Right renal cortex interstitium (tissue), 3 donors: Measurements from ENCODE around the gene PROSER1. TPM values are rescaled to one million over a fixed set of nuclear protein-coding genes. Genes with fewer than 3 reads are reported as not detected.
"Not testable (repeated sequence)": the region's sequence is repeated elsewhere in the genome, so short reads cannot be mapped to it uniquely, and the experiment has no call there.

Experiments
- DNase-seq, 3 donors: peaks; one replicate each; pipeline ENCODE4 v3.0.0-alpha.2; 2013; ENCODE audit warnings: low read depth in 3 of 3, low spot score in 2 of 3
- polyA plus RNA-seq, 3 donors: library from polyadenylated mRNA; unstranded; fragments of 120-200 nt; gene quantifications; one replicate each; pipeline ENCODE4 v1.2.1, GENCODE V29; 2013; ENCODE audit not compliant: insufficient read length in 3 of 3

Gene PROSER1
- polyA plus RNA-seq, result 10 to 100 TPM; 31.4 to 33.7 (median 31.4) TPM

DNA sequence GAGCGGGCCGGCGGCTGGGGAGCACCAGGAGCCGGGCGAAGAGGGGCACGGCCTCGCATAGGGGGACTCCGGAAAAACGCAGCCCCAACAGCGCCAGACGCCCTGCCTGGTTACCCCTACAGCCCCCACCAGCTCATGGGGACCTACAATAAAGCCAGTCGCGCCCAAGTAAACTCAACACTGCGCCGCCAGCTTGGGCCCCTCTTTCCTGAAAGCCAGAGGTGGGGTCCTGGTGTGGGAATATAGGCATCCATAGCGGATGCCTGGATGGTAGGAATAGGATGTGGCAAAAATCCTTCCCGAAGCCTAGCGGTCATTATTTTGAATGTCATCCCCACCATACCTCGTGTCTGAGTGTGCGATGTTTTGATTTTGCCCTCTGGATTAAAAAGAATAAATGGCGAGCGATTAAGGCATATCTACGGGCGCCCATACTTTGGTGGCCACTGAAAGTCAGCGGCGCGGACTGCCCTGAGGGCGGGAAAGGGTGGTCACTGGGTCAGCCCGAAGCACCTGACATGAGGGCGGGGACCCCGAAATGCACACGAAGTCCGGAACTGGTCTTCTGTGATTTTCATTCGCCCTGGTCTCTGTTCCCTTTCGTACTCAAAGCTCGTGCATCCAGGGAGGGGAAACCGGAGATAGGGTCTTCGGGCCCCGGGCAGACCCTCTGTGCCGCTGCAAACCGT, at the start of gene PROSER1, which contains the start of gene NHLRC3:
TSS of gene PROSER1 (minus strand) at position 210 of the 689 bp plus-strand sequence. CDS start 847 bp downstream, outside the sequence.
TSS of gene NHLRC3 (plus strand) at position 577 of the 689 bp plus-strand sequence. CDS start 184 bp downstream, outside the sequence.
- DNase-seq, result peak; percentile 92 to 96 (median 93)

DNA sequence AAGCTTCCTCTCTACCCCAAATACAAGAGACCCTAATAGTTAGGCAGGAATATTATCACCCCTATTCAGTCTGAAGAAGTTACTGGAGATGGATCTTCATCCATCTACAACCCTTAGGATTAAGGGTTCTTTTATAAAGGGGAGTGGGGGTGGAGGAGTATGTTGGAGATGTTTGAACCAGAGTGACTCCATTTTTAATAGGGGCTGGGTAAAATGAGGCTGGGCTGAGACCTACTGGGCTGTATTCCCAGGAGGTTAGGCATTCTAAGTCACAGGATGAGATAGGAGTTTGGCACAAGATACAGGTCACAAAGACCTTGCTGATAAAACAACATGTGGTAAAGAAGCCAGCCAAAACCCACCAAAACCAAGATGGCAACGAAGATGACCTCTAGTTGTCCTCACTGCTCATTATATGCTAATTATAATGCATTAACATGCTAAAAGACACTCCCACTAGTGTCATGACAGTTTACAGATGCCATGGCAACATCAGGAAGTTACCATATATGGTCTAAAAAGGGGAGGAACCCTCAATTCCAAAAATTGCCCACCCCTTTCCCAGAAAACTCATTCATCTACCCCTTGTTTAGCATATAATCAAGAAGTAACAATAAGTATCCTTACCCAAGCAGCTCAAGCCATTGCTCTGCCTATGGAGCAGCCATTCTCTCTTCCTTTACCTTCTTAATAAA, 48.5 kb upstream of the PROSER1 start:
- DNase-seq, result not testable (repeated sequence)

DNA sequence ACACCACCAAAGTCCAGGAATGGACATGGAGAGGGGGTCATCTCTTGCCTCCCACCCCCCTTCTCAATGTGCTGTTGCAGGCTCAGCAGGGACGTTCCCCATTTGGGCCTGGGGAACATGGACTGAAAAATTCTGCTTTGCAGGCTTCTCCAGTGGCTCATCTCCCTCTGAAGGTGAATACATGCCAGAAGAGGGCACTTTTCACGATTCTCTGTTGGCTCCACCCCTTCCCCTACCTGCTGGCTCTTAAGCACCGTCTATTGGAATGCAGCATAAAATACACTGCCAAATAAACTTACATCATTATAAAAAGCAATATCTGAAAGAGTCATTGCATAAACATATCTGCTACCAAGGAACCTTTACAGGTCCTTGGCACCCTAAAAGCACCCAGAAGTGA, 36.1 kb upstream of the PROSER1 start:
- no peak for DNase-seq

DNA sequence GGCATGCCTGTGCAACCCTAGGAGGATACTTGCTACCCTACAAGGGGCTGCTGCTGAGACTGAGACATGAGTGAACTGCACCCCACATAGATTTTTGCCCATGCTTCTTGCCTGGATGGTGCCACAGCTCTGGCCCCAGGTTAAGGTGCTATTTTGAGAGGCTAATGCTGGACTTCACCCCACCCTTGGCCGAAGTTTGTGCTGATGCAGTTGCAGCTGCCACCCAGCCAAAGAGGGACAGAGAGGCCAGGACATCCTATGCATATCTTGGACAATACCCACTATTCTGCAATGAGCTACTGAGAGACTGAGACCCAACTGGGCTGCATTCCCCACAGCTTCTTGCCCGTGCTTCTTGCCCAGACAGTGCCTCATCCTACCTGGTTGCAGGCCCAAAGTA, 35.0 kb upstream of the PROSER1 start:
- DNase-seq, result no peak

DNA sequence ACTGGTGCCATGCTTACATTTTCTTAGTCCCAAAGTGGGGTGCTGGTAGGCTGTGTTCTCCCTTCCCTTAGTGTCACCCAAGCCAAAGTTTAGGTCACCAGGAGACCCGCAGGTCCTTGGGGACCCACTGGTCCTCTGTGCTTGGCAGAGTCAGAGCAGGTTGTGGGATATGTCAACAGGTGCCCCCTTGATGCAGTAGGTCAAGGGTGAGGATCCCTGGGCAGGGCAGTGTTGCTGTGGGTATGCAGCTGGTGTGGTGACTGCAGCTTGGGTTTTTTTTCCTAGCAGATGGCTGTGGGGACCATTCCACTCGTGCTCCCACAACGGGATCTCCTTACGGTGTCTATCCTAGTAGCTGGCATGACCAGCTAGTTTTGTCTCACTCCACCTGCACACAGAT, 24.1 kb upstream of the PROSER1 start:
- DNase-seq, result no peak

DNA sequence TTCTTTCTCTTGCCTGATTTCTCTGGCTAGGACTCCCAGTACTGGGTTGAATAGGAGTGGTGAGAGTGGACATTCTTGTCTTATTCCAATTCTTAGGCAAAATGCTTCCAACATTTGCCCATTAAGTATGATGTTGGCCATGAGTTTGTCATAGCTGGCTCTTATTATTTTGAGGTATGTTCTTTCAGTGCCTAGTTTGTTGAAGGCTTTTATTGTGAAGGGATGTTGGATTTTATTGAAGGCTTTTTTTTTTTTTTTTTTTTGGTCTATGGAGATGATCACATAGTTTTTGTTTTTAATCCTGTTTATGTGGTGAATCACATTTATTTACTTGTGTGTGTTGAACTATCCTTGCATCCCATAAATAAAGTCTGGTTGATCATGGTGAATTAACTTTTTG, 20.2 kb upstream of the PROSER1 start:
- no peak for DNase-seq

DNA sequence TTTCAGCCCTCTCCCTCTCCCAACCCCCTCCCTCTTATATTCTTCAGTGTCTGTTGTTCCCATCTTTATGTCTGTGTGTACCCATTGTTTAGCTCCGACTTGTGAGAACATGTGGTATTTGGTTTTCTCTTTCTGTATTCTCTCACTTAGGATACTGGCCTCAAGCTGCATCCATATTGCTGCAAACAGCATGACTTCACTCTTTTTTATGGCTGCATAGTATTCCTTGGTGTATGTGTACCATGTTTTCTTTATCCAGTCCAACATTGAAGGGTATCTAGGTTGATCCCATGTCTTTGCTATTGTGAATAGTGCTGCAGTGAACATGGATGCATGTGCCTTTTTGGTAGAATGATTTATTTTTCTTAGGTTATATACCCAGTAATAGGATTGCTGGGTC, 18.1 kb upstream of the PROSER1 start:
- DNase-seq, result no peak

DNA sequence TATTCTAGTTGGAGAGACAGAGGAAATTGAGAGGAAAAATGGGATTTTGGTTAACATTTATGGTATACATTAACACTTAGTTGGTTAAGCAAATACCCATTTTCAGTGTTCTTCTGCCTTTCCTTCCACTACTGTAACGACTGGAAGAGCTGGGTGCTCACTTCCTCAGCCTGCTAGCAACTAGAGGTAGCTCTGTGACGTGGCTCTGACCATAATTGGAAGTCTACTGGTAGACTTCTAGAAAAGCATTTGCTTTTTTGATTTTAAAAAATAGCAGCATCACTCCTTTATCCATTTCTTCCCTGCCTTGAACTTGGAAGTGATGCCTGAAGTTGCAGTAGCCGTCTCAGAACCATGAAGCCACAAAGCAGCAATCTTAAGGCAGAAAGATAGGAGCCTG, 16.2 kb upstream of the PROSER1 start:
- DNase-seq, result no peak

DNA sequence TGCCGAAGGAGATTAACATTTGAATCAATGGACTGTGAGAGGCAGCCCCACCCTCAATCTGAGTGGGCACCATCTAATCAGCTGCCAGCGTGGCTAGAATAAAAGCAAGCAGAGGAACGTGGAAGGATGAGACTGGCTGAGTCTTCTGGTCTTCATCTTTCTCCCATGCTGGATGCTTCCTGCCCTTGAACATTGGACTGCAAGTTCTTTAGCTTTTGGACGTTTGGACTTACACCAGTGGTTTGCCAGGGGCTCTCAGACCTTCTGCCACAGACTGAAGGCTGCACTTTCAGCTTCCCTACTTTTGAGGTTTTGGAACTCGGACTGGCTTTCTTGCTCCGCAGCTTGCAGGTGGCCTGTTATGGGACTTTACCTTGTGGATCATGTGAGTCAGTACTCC, 15.1 kb upstream of the PROSER1 start:
- DNase-seq, result no peak

DNA sequence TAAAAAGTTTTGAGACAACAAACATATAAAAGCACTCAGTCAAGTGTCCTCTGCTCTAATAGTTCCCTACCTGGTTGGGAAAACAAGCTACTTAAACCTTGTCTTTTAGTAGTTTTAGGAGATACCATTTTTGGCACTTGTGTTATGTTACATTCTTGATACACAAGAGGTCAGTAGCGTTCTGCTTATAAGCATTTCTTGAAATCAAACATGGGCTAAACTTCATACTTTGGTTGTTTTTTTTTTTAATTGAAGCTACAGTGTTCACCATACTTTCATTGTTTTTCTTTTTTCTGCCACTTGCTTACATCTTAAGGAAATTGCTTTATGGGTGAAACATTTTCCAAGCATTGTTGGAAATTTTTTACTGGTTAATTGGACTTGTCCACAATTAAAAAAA, 13.3 kb upstream of the PROSER1 start:
- peak in 2 of 3 donors; percentile 12 to 20 for DNase-seq

DNA sequence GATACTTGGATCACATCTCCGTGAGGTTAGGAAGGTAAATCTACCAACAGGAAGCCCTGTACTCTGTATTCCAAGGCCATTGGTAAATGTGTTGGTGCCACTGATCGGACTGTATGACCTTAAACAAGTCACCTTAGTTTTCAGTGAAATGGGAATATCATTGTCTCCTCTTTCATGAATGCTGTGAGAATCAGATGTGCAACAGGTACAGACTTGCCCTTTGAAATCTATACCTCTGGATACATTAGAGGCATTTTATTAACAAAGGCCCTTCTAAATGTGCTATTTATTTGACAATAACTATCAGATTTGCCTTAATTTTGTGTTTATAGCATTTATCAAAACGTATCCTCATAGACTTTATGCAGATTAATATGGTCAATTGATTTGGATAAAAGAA, 11.4 kb upstream of the PROSER1 start:
- no peak for DNase-seq

DNA sequence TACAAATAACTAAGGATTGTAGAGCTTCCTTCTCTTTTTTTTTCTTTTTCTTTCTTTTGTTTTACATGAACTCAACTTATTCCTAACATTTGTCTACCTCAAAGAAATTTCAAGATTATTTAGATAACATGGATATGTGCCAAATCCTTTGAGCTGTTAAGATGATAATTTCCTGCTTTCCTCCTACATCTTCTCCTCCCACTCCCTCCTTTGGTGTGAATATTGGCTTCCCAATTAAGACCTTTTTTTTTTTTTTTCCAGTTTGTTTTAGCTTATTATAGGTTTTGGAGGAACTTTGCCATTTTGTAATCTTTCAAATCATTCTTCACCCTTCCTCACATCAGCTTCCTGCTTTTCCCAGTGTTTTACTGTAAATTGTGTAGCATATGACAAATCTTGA, 10.9 kb upstream of the PROSER1 start:
- no peak for DNase-seq

DNA sequence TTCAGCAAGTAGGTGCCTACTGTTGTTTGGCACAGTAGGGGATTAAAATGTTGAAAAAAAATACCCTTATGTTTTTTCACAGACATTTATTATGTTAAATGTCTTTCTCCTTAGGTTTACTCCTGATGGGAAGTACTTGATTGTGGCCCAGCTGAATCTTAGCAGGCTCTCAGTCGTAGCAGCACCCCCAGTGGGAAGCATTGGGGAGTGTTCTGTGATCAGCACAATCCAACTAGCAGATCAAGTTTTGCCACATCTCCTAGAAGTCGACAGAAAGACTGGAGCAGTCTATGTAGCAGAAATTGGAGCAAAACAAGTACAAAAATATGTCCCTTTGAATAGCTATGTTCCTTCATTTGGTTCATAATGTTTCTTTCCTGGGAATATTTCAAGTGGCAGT, 9.7 kb upstream of the PROSER1 start:
- DNase-seq, result no peak

DNA sequence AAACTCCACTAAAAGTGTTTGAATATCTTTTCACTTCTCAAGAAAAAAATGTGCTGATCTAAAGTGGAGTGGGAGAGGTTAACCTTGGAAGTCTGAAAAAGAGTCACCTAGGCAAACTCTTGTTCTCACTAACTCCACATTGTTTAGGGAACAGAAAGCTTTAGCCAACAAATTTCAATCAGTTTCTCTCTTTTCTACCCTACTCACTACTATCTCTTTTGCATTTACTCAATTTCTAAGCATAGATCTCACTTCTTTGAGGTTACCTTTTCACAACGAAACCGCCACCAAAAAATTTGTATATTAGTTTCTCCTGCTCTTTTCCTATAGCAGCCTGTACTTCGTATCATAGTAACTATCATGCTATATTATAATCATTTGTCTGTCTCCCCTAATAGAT, 6.6 kb upstream of the PROSER1 start:
- no peak for DNase-seq

DNA sequence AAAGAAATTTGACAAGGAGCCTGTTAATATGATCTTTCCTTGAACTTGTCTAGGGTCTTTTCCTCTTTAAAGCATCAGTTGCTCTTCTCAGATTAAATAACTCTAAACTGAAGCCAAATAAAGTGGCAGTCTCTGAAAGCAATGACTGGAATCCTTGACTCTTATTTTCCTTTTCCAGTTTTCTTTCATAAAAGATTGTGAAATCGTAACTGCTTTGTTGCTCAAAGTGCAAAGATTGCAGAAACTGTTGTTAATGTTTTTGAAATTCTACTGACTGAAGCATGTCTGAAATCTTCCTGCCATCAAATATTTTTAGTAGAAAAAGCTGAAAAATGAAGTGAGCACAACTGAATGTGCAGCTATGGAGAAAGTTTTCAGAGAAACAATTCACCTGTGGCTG, 2.3 kb upstream of the PROSER1 start:
- DNase-seq, result no peak

DNA sequence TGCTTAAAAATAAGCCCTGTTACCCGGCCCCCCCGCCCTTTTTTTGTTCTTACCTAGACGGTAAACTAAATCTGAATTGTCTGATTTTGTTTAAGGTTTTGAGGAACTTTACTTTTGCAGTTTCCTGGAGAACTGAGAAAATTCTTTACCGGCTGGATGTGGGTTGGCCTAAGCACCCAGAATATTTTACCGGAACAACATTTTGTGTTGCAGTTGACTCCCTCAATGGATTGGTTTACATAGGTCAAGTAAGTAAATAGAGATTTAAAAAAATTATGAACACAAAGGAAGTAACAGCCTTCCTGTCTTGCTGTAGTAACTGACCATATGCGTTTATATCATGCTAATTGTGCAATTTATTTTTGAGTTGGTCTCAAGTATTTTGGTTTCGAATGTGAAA, 1.2 kb upstream of the PROSER1 start:
- DNase-seq, result no peak

DNA sequence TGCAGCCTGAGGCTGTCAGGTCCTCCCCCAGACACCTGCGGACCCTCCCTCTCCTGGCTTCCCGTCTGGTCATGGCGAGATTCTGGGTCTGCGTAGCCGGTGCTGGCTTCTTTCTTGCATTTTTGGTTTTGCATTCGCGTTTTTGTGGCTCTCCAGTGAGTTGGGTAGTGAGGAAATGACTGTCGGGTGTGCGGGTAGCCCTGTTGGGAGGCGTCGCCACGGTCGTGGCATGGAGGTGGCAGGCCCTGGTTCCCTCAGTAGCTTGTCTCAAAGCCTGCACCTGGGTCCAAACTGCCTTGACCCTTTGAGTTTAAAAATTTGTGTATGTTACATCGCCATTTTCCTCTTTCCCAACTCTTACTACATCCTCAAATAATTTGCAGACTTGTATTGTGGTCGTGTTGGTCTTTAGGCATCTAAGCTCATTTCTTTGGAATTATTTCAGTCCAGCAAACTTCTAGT, 711 bp upstream of the PROSER1 start:
- DNase-seq, result no peak

DNA sequence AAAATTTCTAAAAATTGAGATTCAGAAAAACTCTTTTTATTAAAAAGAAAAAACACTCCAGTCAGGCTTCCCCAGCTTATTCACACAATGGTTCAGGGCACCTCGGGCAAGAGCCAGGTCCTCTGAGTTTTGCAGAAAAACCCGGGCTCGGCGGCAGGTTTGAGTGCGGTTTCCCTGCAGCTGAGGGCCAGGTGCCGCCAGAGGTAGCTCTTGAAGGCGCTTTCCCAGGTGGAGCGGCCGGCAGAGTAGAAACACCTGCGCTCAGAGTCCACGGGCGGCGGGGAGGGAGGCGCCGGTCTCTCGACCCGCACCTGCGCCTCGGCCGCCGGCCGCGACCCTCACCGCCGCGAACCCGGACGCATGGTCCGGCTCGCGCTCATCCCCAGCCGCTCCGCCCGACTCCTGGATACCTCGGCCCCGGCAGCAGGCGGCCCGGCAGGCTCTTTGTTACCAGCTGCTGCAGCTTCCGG, 444 bp downstream of the PROSER1 start:
- DNase-seq, result no peak

DNA sequence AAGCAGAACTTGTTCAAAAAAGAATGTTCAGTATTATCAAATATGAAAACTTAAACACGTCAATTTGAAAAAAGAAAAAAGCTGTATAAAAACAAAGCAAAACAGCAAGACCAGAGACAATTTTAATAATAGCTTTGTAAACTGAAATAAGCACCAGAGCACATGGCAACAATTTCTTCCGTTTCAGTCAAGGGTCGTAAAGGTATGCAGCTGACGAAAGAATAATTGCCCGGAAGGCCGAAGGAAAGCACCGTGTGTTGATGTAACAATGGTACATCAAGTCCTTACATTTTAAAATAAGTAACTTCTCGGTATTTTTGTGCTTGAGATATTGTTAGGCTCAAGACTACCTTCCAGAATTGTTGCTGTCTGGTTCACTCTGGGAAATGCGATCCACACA, 1.7 kb downstream of the PROSER1 start:
- peak in 2 of 3 donors; percentile 18 for DNase-seq

DNA sequence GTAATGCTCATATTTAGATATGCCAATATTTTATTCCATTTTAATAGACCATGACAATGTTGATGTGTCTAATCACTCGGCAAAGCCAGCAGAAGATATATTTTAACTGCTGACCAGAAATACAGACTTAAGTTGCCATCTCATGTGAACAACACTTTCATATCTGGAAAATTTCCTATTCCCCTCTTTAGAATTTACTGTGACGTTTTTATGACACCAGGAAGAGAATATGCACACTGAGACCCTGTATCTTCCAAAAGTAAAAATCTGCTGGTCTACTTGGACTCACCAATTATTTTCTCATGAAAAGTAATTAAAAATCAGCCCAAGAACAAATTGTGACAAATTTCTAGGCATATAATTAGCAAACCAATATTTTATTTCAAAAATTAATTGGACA, 2.1 kb downstream of the PROSER1 start:
- DNase-seq, result no peak

DNA sequence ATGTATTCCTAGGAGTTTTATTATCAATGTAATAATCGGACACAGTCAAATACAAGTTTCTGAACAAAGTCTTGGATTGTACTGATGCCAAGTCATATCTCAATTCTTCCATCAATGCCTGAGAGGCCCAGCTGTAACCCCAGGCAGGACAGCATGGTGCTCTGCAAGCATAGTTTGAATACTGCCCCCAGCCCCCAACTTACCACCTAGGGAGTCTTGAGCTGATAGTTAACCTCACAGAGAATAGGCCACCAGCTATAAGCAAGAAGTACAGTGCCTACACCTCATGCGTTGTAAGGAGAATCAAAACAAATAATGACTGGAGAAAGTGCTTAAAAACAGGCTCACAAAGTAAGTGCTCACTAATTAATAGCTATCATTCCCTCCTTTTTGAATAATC, 2.7 kb downstream of the PROSER1 start:
- no peak for DNase-seq

DNA sequence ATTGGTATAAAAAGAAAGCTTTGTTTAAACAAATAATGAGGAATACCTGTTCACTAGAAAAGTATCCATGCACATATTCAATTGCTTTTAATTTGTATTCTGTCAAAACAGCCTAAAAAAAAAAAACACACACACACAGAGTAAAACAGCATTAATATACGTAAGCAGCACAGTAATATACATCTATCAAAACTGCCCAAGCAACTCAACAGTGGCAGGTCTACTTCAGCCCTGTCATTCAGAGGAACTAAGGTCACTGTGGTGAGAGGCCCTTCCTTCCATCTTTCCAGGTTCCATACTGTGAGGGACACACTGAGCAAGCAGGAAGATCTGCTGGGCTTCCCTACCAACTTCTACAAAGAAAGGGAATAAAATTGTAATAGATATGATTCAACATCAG, 3.8 kb downstream of the PROSER1 start:
- no peak for DNase-seq
